GM10847 (cell line): ENCODE results near the gene C7orf57.

Experiments
- POLR2A ChIP-seq: IDR thresholded peaks from 2 replicates; pipeline ENCODE4 v1.6.1; 2011; ENCODE audit not compliant: insufficient read length; ENCODE audit errors: extremely low read depth

The C7orf57 gene

DNA sequence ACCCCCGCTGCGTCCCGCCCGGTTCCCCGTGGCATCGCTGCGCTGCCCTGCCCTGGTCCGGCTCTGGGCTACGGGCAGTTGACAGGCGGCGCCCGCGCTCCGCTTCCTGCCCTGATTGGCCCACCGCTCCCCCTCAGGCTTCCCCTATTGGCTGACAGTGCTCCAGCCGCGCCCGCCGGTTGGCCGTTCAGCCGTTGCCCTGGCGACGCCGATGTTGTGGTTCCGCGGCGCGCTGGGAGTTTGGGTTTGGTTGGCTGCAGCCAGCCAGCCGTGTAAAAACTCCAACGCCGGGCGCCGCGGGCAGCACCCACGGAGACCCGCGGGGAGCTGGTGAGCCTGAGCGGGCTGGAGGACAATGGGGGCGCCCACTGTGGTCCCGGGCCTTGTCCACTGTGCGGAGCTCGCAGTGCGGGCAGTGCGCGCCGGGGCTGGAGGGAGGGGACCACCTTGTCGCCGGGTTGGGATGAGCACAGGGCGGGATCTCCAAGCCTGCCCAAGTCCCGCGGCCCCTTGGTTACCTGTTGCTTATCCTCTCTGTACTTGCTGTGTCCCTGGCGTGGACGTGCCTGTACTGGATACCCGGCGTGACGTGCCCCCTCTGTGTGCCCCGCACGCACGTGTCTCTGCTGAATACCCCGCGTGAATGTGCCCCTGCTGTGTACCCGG, at the start of gene C7orf57:
Gene C7orf57 (plus strand): TSS at position 243 of the 666 bp plus-strand sequence. CDS start 766 bp downstream, outside the sequence.
- TF ChIP-seq POLR2A = no peak

DNA sequence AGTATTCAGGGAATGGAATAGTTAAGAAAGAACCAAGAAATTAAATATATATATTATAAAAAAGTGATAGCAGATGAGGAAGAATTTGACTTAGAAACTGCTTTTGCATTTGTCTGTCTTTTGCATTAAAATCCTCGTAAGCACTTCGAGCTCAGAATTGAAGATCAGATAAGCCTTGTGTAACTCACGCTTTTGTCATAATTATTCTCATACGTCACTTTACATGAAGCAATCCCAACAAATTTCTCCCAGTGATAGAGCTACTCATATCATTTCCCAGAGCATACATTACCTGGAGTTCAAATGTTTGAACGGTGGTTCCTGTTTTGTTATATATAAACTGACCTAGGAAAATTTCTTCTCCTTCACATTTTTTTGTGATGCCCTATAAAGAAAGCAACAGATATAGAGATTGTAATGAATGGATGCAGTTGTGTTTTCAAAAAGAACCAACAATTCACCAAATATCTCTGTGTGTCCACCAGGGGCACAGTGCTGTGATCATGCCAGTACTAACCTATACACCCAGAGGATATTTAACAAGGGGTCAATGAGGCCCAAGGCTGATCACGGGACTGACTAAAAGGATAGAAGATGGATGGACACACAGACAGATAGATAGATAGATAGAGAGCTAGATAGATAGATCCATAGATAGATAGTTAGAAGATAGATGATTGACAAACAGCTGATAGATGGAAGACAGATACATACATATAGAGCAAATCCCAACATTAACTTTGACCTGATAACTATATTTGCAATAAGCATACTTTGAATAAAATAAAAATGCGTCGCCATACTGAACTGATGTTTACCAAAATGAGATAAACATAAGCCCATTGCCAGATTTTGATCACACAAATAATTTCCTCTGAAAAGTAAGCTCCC, 46.6 kb upstream of the C7orf57 start:
- TF ChIP-seq POLR2A = no peak

DNA sequence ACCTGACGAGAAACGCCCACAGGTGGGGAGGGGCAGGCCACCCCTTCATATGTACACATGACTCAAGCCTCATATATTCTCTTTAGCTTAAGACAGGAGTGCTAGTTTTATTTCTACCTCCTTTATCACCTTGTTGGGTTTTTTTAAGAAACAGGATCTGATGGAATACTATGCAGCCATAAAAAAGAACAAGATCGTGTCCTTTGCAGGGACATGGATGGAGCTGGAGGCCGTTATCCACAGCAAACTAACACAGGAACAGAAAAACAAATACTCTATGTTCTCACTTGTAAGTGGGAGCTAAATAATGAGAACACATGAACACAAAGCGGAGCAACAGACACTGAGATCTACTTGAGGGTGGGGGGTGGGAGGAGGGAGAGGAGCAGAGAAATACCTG, 44.8 kb upstream of the C7orf57 start:
- TF ChIP-seq POLR2A = no peak

DNA sequence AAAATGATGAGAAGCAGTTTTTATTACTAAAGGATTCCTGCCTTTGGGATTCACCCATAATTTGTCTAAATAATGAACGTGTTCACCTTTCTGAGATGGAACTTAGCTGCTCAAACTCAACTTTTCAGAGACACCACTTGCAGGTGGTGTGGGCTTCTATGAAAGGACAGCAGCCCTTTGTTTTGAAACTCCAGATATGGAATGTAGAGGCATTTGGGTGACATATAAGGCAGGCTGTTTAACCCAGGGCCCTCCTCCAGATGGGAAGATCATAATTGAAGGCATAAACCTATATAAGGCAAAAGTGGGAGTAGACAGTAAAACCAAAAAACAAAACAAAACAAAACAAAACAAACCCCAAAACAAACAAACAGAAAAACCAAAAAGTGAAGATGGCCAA, 44.1 kb upstream of the C7orf57 start:
- no peak for TF ChIP-seq POLR2A

DNA sequence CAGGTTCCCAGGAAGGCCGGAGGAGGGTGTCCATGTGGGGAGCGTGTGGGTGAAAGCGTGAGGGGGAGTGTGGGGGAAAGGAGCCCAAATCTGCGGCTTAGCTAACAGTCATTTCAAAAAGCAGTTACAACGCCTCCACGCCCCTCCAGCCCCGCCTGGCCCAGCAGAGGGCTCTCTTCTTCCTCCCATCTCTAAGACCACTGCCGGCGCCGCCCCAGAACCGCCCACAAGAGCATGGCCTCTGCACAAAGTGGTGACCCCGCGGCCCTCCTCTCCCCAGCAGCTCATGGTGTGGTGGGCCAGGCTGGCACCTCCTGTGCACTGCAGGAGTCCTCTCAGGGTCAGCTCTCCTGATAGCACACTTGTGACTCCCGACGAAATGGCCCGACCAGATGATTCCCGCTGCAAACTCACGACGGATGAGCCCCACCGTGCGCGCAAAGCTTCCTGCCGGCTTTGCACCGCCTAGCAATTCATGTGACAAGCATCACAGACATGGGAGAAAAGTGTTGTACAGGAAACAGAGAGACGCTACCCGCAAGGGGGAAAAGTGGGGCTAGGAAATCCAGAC, 43.5 kb upstream of the C7orf57 start:
- peak; percentile 51 for TF ChIP-seq POLR2A

DNA sequence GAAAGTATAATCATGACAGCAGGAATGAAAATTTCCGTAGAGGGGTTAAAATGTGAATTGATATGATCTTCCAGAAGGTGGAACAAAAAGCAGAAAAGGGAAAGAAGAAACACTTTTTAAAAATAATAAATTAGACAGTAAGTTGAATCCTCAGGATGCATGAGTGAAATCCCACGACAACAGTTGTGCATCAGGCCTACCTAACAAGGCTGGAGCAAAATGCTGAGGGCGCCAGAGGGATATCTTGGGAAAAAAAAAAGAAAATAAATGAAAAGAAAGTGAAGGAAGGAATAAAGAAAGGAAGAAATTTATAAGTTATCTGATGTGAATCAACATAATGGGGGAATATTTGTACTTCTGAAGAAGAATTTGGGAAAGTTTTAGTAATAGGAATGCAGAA, 42.9 kb upstream of the C7orf57 start:
- no peak for TF ChIP-seq POLR2A

DNA sequence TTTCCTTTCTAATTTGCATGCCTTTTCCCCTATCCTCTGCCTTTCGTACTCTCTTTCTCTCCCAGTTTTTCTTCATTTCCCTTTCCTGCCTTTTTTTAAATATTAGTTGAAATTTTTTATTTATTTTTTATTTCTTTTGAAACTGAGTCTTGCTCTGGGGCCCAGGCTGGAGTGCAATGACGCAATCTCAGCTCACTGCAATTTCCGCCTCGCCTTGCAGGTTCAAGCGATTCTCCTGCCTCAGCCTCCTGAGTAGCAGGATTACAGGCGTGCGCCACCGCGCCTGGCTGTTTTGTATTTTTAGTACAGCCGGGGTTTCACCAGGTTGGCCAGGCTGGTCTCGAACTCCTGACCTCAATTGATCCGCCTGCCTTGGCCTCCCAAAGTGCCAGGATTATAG, 35.9 kb upstream of the C7orf57 start:
- no peak for TF ChIP-seq POLR2A

DNA sequence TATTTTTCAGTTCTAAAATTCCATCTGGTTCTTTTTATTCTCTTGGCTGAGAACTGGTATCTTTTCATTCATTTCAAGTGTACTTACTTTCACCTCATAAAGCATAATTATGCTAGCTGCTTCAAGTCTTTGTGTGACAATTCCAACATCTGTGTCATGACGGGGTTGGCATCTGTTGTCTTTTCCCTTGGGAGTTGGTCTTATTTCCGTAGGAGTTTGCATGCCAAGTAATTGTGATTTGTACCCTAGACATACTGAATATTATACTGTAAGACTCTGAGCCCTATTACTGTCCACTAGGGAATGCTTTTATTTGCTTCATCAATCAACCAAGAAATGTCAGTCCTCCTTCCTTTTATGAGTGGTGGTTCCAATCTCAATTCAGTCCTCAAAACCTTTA, 31.3 kb upstream of the C7orf57 start:
- no peak for TF ChIP-seq POLR2A

DNA sequence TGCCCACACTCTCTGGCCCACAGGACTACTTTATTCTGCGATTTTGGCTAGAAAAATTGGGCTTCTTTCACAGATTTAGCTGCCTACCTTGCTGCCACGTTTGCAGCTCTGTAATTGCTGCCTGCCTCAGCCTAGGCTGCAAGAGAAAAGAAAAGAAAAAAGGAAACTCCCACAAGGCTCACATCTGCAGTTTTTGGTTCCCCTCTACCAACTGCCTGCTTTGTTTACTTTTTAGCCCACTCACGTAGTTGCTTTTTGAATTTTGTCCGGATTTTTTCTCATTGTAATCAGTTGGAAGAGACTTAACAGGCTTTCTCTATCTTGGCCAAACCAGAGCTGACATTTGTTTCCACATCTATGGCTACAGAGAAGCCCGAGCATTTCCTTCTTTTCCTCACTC, 30.7 kb upstream of the C7orf57 start:
- no peak for TF ChIP-seq POLR2A

DNA sequence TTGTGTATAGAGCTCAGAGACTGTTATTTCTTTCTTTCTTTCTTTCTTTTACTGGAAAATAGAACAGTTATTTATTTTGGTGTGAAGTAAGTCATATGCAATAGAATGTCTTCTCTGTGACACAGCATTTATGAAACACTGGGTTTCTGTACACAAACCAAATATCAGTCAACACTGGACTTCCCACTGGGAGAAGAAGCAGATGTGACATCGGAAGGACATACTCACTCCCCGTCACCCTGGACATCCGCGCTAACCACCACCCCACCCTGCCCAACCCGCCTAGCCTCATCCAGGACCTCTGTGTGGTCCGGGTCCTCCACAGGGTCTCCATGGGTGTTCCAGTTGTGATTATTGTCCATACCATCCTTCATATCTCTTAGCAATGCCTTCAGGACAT, 28.5 kb upstream of the C7orf57 start:
- no peak for TF ChIP-seq POLR2A

DNA sequence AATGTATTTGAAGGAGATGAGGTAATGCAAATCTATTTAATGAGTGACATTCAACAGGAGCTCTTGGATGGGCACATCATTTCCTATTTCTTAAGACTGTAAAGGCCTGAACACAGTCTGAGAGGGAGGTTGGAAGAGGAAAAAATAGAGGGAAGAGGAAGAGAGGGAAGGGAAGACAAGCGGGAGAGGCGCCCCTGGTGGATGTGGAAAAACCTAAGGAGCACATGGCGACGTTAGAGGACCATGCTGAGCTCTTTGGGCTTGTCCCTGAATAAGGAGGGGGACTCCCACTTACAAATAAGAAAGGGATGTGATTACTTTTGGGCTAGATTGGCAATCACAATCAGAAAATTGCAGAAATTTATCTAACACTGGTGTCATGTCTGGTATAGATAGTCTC, 26.1 kb upstream of the C7orf57 start:
- TF ChIP-seq POLR2A = no peak

DNA sequence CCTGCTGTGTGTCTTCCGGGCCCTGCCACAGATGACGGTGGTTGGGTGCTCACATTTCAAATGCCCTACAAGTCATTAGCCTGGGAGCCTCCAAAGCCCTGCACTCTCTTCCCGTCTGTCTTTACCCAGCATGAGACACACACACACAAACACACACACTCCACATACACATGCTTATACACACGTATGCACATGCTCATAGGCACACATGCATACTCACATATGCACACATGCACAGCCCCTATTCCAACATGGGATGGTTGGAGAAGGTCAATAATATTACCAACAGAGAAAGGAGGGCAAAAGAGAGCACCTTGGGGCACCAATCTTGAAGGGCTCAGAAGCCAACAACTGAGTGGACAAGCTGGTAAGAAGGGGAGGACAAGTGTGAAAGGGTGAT, 25.4 kb upstream of the C7orf57 start:
- TF ChIP-seq POLR2A = no peak

DNA sequence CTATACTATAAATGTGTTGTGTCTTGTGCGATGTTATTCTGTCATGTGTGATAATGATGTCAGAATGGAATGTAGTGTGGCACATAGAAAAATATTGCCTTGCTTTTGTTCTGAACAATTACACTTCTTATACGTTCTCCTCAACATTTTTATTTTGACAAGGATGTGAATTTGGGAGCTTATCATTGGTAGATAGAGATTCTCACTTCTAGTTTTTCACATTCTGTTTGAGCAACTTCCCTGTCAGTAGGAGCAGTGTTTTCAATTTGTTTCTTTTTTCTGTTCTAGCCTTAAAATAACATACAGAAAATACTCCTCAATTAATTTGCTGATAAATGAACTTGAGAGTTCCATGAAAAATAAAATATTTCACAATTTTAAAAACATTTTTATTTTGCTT, 24.0 kb upstream of the C7orf57 start:
- TF ChIP-seq POLR2A = no peak

DNA sequence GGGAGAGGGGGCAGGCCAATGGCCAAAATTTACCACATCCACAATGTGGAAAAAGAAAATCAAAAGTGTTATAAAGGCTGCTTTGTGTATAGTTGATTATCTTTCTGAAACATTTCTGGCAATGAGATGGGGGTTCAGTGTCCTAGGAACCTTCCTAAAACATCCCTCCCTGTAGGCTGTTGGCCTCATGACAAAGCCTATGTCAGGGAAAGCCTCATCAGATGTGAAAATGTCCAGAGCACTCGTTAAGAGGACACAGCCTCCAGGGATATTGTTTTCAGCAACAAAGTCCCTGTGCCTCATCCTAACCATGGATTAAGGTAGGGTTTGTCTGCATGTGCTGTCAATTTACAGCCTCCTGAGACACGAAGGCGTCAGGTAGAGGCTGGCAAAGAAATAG, 23.4 kb upstream of the C7orf57 start:
- no peak for TF ChIP-seq POLR2A

DNA sequence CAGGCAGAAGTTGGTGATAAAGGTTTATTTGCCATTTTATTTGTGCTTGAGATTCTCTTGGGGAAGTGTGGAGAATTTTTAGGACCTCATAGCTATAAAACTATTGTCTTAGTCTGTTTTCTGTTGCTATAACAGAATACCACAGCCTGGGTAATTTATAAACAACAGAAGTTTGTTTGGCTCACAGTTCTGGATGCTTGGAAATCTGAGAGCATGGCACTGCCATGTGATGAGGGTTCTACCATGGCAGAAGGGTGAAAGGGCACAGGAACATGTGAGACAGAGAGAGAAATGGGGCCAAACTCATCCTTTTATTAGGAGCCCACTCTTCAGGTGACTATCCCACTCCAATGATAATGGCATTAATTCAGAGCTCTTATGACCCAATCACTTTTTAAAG, 18.7 kb upstream of the C7orf57 start:
- no peak for TF ChIP-seq POLR2A

DNA sequence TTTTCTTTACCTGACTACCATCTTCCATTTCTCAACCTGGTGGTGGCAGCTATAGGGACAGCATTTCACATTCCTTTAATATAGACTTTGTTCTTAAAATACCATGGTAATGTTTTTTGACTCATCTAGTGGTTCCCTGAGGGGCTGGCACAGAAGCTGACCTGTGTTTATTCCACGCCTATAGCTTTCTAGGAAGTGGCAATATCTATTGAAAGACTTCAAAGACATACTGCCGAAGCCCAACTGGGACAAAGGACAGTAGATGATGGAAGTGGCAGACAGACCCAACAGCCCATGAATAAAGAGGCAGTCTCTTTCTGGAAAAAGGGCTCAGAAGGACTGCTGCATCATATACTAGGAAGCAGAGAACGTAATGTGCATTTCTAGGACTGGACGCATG, 17.7 kb upstream of the C7orf57 start:
- TF ChIP-seq POLR2A = no peak
